ENCODE results near the gene UBC.
"Not testable (repeated sequence)": the region's sequence is repeated elsewhere in the genome, so short reads cannot be mapped to it uniquely, and the experiment has no call there.

Gene UBC

GRCh38 chr12:124884587-124885438 lies 29.6 kb downstream of the UBC start:
- DNase-seq (ENCODE audit: low read depth): no peak

GRCh38 chr12:124883263-124884130 lies 31.0 kb downstream of the UBC start:
- DNase-seq (ENCODE audit: low read depth): no peak

GRCh38 chr12:124881123-124881522 lies 33.3 kb downstream of the UBC start:
- DNase-seq (ENCODE audit: low read depth): no peak

- DNase-seq (ENCODE audit: low read depth): not testable (repeated sequence)
These were observed 34.1 kb downstream of the UBC start for GRCh38 chr12:124880335-124880734.

- DNase-seq (ENCODE audit: low read depth): no peak
These were observed 35.5 kb downstream of the UBC start for GRCh38 chr12:124878795-124879516.

GRCh38 chr12:124877423-124877822 lies 37.0 kb downstream of the UBC start:
- no peak for DNase-seq (ENCODE audit: low read depth)

GRCh38 chr12:124876171-124876570 lies 38.3 kb downstream of the UBC start:
- DNase-seq (ENCODE audit: low read depth): no peak

GRCh38 chr12:124875803-124876132 lies 38.7 kb downstream of the UBC start:
- DNase-seq (ENCODE audit: low read depth): no peak

- no peak for DNase-seq (ENCODE audit: low read depth)
These were observed 39.3 kb downstream of the UBC start for GRCh38 chr12:124874988-124875802.

GRCh38 chr12:124874188-124874587 lies 40.3 kb downstream of the UBC start:
- no peak for DNase-seq (ENCODE audit: low read depth)

- DNase-seq (ENCODE audit: low read depth): no peak
These were observed 42.3 kb downstream of the UBC start for GRCh38 chr12:124872068-124872719.

- no peak for DNase-seq (ENCODE audit: low read depth)
These were observed 43.2 kb downstream of the UBC start for GRCh38 chr12:124871297-124871696.

- no peak for DNase-seq (ENCODE audit: low read depth)
These were observed 43.9 kb downstream of the UBC start for GRCh38 chr12:124870515-124870914.

GRCh38 chr12:124869059-124869665 lies 45.3 kb downstream of the UBC start:
- DNase-seq (ENCODE audit: low read depth): no peak

GRCh38 chr12:124868252-124869058 lies 46.0 kb downstream of the UBC start:
- DNase-seq (ENCODE audit: low read depth): no peak

GRCh38 chr12:124867401-124867930 lies 47.0 kb downstream of the UBC start:
- no peak for DNase-seq (ENCODE audit: low read depth)

- no peak for DNase-seq (ENCODE audit: low read depth)
These were observed 47.5 kb downstream of the UBC start for GRCh38 chr12:124866883-124867400.

- no peak for DNase-seq (ENCODE audit: low read depth)
These were observed 48.1 kb downstream of the UBC start for GRCh38 chr12:124866195-124866882.

- DNase-seq (ENCODE audit: low read depth): no peak
These were observed 48.7 kb downstream of the UBC start for GRCh38 chr12:124865728-124866127.
